ENCODE measurements around the gene KAZN.

The KAZN gene

GRCh38 chr1:14780271-14780670 is 181.8 kb downstream of the KAZN start:
- TF ChIP-seq CTCF (IDR thresholded peaks at IDR 0.05; ENCODE audit: borderline replicate concordance, insufficient read depth, low read depth, low read length) = no peak
- no peak overlapping the region for H3K4me3 ChIP-seq (ENCODE audit: low read depth, low read length)

GRCh38 chr1:14781811-14782210 is 183.3 kb downstream of the KAZN start:
- no peak for TF ChIP-seq CTCF (IDR thresholded peaks at IDR 0.05; ENCODE audit: borderline replicate concordance, insufficient read depth, low read depth, low read length)
- no peak overlapping the region for H3K4me3 ChIP-seq (ENCODE audit: low read depth, low read length)

GRCh38 chr1:14782741-14783591 is 184.5 kb downstream of the KAZN start:
- H3K4me3 ChIP-seq (ENCODE audit: low read depth, low read length) = no peak overlapping the region

GRCh38 chr1:14783592-14783886 is 185.1 kb downstream of the KAZN start:
- no peak for TF ChIP-seq CTCF (IDR thresholded peaks at IDR 0.05; ENCODE audit: borderline replicate concordance, insufficient read depth, low read depth, low read length)
- H3K4me3 ChIP-seq (ENCODE audit: low read depth, low read length) = no peak overlapping the region

More at GRCh38 chr1:14782741-14783591, 184.5 kb downstream of the KAZN start:
- no peak for TF ChIP-seq CTCF (IDR thresholded peaks at IDR 0.05; ENCODE audit: borderline replicate concordance, insufficient read depth, low read depth, low read length)

- no peak overlapping the region for H3K4me3 ChIP-seq (ENCODE audit: low read depth, low read length)
- no peak for TF ChIP-seq CTCF (IDR thresholded peaks at IDR 0.05; ENCODE audit: borderline replicate concordance, insufficient read depth, low read depth, low read length)
Measured at GRCh38 chr1:14784790-14785773, 186.6 kb downstream of the KAZN start.

- no peak overlapping the region for H3K4me3 ChIP-seq (ENCODE audit: low read depth, low read length)
- TF ChIP-seq CTCF (IDR thresholded peaks at IDR 0.05; ENCODE audit: borderline replicate concordance, insufficient read depth, low read depth, low read length) = no peak
Measured at GRCh38 chr1:14786109-14786675, 187.7 kb downstream of the KAZN start.
